KOPT-K1 (cell line): ENCODE measurements around the gene CAV3.

ENCODE experiments used
- H3K27ac ChIP-seq: fragments of 200-600 bp; sonication (generic); 2 replicates; pipeline ENCODE4 v1.5.1; 2016; ENCODE audit warnings: antibody characterized with exemption, mild to moderate bottlenecking, low read depth, low read length; ENCODE audit not compliant: poor library complexity, severe bottlenecking
- H3K36me3 ChIP-seq: fragments of 200-600 bp; sonication (generic); 2 replicates; pipeline ENCODE4 v1.5.1; 2017; ENCODE audit warnings: antibody characterized with exemption, mild to moderate bottlenecking, low read length, moderate library complexity; ENCODE audit not compliant: insufficient read depth
- H3K9me3 ChIP-seq: fragments of 200-600 bp; sonication (generic); 2 replicates; pipeline ENCODE4 v1.5.1; 2017; ENCODE audit warnings: antibody characterized with exemption, low read length, mild to moderate bottlenecking; ENCODE audit not compliant: insufficient read depth, poor library complexity, severe bottlenecking

CAV3 gene

DNA sequence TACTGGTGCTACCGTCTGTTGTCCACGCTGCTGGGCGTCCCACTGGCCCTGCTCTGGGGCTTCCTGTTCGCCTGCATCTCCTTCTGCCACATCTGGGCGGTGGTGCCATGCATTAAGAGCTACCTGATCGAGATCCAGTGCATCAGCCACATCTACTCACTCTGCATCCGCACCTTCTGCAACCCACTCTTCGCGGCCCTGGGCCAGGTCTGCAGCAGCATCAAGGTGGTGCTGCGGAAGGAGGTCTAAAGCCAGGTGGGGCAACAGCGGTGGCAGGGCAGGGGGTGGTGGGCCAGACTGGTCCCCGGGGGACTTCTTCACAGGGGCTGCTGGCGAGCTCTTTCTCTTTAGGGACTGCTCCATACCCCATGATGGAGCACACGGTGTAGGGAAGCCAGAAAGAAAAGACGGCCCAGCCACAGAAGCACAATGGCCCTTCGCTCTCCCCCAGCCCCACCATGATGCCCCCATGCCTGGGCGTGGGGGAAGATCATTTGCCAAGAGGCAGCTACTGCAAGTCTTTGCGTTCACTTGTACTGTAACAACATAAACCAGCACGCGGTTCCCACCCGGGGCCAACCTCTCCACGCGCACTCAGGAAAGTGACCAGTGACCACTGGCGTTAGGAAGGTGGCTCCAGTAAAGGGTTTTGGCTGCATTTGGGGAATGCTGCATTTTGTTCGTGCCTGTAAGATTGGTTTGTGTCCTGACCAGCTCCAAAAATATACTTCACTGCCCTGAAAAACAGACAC is 12.2 kb downstream of the CAV3 start:
- H3K9me3 ChIP-seq, result no peaks in the 10 kb centered on the region
- no peak overlapping the region for H3K27ac ChIP-seq
- H3K36me3 ChIP-seq, result no peaks in the 10 kb centered on the region

DNA sequence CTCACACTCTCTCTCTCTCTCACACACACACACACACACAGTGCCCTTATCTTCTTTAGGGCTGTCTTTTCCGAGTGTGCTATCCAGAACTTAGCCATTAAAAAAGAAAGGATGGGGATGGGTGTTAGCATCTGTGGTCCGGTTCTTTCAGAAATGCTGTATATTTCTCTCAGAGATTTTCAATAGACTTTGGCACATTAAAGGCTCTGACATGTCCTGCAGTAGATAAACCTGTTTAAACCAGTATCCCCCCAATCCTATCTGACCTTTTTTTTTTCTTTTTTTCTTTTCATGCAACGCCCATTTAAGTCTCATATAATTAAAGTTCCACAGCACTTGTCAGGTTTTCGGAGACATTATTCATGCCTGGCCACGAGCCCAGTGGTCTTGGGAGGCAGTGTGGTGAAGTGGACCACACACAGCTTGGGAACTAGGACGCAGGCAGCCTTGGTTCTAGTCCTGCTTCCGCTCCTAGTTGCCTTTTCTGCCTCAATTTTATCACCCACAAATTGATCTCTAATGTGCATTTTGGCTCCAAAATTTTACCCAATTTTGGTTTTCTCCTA is 13.3 kb downstream of the CAV3 start:
- Histone ChIP-seq H3K9me3 (no peaks in the 10 kb centered on the region), H3K36me3 (no peaks in the 10 kb centered on the region), H3K27ac (no peak overlapping the region)

DNA sequence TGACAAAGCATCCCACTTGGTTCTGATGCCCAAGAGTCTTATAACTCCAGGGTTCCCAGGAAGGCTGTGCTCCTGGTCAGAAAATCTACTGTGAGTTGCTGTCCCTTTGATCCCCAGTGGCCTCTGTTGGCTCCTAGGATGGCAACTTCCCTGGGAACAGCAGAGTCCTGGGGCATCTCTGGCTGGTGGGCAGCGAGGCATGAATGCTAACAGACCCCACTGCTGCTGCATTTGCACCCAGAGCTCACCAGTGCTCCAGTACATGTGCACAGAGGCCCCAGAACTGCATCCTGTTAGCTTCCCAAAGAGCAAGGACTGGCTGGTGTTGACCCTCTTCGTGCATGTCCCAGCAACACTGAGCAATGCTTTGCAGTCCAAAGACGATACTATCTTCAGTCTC is 15.7 kb downstream of the CAV3 start:
- Histone ChIP-seq H3K9me3 (no peaks in the 10 kb centered on the region), H3K36me3 (peaks cover 4% of the 10 kb centered on the region; the same call in 1 of the 2 replicates), H3K27ac (no peak overlapping the region)

DNA sequence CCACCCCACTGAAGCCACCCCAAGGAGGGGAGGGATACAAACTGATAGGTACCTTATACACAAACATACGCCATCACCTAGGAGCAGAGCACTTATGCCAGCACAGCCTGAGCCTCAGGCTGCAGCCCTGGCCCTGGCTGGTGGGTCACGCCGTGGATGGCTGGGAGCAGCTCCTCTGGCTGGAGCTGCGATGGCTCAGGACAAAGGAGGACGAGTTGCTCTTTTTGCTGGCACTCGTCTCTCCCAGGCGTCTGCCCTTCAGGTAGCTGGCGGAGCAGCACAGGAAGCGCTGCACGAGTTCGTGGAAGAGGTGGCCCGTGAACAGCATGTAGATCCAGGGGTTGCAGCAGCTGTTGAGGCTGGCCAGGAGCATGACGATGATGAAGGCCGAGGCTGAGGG is 19.2 kb downstream of the CAV3 start:
- Histone ChIP-seq H3K27ac (no peak overlapping the region), H3K9me3 (no peaks in the 10 kb centered on the region), H3K36me3 (peaks cover 4% of the 10 kb centered on the region; the same call in 1 of the 2 replicates)

DNA sequence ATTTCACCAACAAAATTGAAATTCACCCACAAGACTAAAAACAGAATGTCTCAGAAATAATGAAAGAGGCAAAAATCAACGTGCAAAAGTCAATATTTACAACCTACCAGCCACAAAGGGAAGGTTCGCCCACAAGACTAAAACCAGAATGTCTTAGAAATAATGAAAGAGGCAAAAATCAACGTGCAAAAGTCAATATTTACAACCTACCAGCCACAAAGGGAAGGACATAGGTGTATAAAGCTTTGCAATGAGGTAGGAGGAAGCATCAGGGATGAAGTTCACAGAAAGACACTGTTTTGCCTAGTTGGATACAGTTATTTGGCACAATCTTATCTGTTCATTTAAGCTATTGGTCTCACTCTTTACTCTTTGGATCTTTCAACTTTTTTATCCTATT is 21.5 kb downstream of the CAV3 start:
- no peaks in the 10 kb centered on the region for H3K9me3 ChIP-seq
- H3K27ac ChIP-seq, result no peak overlapping the region
- H3K36me3 ChIP-seq, result peaks cover 4% of the 10 kb centered on the region; the same call in 1 of the 2 replicates

DNA sequence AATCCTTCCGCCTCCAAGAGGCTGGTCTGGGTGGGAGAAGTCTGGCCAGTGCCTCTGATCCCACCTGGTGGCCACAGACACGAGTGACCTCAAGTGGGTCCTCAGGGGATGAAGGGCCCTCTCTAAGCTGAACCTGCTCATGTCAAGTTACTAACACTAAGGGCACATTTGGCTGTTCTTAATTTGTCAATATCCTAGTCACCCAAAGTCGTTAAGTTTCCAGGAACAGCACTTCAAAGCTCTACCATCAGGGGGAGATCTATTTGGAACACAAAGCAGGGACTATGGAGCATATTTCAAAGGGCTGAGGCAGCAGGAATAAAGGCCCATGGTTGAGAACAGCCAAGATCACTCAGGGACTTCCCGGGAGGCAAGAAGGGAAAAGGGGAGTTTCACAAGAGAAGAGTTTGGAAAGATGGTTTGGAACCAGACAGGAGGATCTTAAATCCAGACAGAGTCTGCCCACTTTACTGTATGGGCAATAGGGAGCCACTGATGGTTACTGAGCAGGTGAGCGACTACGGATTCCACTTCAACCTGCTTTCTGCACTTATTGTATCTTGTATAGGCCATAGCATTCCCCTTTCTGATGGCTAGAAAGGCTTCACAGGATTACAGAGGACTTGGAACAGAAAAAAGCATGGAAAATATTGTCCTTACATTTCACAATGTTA is 22.1 kb downstream of the CAV3 start:
- Histone ChIP-seq H3K36me3 (peaks cover 4% of the 10 kb centered on the region; the same call in 1 of the 2 replicates), H3K9me3 (no peaks in the 10 kb centered on the region), H3K27ac (no peak overlapping the region)

DNA sequence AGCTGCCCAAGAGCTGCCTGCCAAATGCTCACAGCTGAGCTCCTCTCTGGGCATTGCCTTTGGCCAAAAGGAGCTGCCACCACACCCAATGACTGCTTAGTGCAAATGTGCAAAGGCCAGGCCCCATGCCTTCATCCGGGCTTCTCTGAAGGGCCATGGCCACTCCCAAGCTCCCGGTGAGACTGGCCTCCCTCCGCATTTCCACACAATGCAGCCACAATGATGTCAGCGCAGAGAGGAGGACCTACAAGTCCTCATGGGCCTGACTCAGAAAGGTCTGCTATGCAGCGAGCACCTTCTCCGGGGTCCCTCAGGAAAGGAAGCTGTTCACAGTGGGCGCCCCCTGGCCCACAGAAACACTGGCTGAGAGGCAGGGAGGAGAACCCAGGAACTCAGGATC is 23.1 kb downstream of the CAV3 start:
- H3K9me3 ChIP-seq, result no peaks in the 10 kb centered on the region
- H3K36me3 ChIP-seq, result peaks cover 4% of the 10 kb centered on the region; the same call in 1 of the 2 replicates
- H3K27ac ChIP-seq, result no peak overlapping the region

DNA sequence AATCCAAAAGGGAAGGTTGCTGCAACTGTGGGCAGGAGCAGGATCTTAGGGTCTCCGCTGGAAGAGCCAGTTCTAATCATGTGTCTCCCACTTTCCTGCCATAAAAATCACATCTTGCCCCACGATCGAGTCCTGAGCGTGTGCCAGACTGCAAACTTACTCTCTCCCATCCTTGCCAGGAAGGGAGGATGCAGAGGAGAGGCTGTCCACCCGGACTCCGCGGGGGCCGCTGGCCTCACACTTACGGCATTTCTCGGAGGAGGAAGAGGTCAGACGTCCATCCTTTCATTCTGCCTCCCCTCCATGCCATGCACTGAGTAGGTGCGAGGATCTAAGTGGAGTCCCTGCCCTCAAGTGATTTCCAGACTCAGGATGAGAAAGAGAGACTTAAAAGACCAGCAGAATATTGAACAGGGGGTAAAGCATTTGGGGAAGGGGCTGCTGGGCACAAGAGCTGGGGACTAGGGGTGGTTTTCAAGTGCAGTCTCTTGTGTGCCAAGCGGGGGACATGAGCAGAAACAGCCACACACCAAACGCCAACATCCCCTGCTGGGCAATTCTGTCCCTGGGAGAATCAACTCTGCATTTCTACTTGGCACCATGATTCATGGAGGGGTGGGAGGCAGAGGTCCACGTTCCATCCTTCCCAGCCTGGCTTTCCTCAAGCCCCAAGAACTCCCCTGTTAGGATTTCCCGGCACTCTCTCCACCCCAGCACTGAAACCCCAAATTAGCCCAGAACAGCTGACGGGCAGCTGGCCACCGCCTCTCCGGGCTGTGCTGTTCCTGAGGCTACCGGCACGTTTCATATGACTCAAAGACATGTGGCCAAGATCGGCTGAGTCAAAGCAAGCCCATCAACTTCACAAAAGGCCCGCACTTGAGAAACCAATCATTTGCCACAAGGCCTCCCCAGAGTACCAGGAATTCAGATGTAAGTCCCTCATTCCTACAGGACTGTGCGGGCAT is 24.2 kb downstream of the CAV3 start:
- Histone ChIP-seq H3K9me3 (no peaks in the 10 kb centered on the region), H3K36me3 (no peaks in the 10 kb centered on the region), H3K27ac (no peak overlapping the region)

DNA sequence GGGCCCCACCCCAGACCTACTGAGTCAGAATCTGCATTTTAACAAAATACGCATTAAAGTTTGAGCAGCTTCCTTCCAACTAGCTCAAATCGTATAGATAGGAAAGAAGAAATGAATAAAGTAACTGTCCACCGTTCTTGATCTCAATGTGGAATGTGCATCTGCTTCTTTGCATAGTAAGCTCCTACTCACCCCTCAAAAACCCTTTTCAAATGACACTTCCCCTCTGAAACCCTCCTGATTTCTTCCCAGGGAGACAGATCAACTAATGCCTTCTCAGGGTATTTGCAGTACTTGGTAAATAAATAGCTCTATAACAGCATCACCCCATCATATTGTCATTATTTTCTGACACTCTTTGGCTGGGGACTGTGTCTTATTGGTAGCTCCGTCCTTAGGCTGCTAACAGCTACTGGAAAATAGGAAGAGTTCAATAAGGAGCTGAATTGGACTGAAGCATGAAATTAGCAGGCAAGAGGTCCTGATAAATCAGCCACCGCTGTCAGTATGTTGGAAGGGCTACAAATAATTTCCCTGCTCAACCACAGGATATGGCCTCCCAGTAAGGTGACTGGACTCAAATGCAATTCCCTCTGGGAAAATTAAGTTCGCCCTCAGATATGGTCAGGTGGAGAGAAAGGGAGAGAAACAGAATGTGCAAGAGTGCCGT is 25.6 kb downstream of the CAV3 start:
- Histone ChIP-seq H3K36me3 (no peaks in the 10 kb centered on the region), H3K9me3 (no peaks in the 10 kb centered on the region), H3K27ac (no peak overlapping the region)

DNA sequence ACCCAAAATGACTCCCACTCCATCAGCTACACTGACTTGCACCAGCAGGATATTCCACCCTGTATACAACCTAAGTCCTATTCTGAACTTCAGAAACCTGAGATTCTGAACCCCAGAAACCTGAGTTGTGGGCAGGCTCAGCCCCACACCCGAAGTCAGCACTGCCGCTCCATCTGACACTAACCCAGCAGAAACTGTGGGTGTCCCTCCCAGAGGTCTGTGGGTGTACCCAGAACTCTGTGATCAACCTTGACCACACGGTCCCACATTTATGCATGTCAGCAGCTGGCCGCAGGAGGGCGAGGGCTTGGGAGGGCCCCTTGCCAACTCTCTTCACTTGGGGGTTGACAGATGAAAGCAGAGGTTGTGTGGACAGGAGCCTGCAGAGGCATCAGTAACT is 26.5 kb downstream of the CAV3 start:
- Histone ChIP-seq H3K9me3 (no peaks in the 10 kb centered on the region), H3K27ac (no peak overlapping the region), H3K36me3 (no peaks in the 10 kb centered on the region)

DNA sequence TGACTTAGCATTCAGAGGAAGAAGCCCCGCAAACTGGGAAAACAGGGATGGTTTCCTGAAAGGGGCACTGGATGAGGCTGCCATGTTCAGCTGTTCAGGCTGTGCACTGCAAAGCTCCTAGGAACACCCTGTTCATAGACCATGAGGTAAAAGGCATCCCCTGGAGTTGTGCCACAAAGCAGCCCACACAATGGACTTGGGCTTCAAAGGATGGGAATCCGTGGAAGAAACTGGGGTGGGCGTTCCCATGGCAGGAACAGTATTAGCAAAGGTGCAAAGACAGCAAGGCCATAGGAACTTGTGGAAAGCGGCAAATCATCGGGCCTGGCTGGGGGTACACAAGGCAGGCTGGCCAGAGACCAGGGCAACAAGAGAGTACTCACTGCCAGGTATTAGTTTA is 26.9 kb downstream of the CAV3 start:
- Histone ChIP-seq H3K27ac (no peak overlapping the region), H3K9me3 (no peaks in the 10 kb centered on the region), H3K36me3 (no peaks in the 10 kb centered on the region)

DNA sequence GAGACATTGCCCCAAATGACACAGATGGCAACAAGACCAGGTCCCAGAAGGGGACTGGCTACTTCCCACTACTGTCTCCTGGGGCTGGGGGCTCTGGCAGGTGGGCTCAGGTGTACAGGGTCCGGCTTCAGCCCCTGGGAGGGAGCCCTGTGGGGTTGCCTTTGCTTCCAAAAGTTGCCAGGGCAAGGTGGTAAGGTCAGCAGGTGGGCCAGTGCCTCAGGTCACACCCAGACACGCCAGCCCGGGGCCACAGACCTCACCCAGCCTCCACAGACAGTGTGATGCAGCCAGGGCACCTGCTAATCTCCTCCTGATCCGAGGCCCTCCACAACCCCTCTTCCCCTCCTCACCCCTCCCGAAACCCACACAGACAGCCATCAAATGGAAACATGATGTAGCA is 28.3 kb downstream of the CAV3 start:
- Histone ChIP-seq H3K36me3 (no peaks in the 10 kb centered on the region), H3K27ac (no peak overlapping the region), H3K9me3 (no peaks in the 10 kb centered on the region)

DNA sequence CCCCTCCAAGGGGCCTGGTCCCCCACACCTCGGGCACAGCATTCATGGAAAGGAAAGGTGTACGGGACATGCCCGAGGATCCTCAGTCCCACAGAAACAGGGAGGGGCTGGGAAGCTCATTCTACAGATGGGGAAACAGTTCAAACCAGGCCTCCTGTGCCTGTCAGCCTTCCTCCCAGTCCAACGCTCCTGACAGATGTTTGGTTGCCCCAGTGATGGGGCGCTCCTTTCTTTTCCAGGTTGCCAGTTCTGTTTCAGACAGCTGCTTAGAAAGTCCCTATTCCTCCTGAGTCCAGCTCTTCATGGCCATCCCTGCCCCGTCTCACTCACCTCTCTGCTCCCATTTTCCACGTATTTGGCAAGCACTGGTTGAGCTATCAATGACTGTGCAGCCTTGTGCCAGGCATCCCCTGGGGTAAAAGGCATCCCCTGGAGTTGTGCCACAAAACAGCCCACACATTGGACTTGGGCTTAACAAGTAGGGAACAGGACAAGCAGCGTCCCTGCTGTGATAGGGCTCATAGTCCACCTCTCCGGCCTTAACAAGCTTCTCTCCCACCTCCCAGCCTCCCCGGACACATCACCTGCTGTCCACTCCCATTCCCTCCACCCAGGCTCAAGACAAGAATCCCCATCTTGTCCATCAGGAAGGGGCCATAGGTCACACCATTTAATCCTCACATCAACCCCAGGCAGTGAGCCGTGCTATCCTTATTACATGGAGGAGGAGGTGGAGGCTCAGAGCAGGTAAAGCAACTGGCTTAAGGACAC is 29.2 kb downstream of the CAV3 start:
- Histone ChIP-seq H3K9me3 (no peaks in the 10 kb centered on the region), H3K27ac (no peak overlapping the region), H3K36me3 (no peaks in the 10 kb centered on the region)

DNA sequence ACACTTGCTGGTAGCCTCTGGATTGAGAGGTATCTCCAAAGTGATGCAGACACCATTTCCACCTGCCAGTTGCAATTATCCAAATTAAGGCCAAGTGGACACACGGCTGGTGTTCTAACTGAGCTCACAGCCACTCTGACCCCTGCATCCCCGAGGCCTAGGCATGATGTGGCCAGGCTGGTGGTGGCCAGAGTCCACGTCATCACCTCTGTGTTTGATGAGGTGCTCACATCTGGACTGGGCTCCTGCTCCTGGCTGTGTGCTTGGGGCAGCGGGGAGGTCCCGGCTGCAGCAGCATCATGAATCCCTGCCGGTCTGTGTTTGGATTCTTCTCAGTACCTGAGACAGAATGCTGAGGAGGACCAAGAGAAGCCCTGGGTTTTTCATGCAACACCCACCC is 30.9 kb downstream of the CAV3 start:
- H3K27ac ChIP-seq, result no peak overlapping the region
- H3K9me3 ChIP-seq, result peaks cover 6% of the 10 kb centered on the region
- H3K36me3 ChIP-seq, result no peaks in the 10 kb centered on the region
